Limb (tissue), 2 donors: ENCODE measurements around the gene SLC26A1.
"Not testable (repeated sequence)": the region's sequence is repeated elsewhere in the genome, so short reads cannot be mapped to it uniquely, and the experiment has no call there.

ENCODE experiments used
- DNase-seq, 2 donors: peaks; one replicate each; pipeline ENCODE4 v3.0.0-alpha.2; 2016; ENCODE audit errors: extremely low spot score in 2 of 2

Gene SLC26A1

GRCh38 chr4:985123-985830 lies 7.9 kb downstream of the SLC26A1 start:
- no peak for DNase-seq

- DNase-seq, result no peak
These were observed 8.7 kb downstream of the SLC26A1 start for GRCh38 chr4:984336-985054.

GRCh38 chr4:982814-983213 lies 10.4 kb downstream of the SLC26A1 start:
- no peak for DNase-seq

DNA sequence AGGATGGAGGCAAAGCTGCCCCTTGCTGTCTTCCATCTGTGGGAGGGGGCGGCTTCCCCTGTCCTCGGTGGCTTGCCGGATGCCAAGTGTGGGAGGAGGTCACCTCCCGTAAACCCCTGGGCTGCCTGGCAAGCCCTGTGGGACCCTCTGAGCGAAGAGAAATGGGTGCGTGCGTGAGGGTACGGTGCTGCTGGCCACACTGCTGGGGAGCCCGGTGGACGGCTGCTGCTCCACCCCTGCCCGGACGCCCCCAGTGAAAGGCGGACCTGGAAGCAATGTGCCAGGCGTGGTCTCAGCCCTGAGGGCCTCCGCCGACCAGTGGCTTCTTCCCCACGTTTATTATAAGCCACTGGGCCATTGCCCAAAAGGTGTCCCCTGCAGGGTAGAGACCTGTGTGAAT lies 10.9 kb downstream of the SLC26A1 start:
- DNase-seq, result no peak

DNA sequence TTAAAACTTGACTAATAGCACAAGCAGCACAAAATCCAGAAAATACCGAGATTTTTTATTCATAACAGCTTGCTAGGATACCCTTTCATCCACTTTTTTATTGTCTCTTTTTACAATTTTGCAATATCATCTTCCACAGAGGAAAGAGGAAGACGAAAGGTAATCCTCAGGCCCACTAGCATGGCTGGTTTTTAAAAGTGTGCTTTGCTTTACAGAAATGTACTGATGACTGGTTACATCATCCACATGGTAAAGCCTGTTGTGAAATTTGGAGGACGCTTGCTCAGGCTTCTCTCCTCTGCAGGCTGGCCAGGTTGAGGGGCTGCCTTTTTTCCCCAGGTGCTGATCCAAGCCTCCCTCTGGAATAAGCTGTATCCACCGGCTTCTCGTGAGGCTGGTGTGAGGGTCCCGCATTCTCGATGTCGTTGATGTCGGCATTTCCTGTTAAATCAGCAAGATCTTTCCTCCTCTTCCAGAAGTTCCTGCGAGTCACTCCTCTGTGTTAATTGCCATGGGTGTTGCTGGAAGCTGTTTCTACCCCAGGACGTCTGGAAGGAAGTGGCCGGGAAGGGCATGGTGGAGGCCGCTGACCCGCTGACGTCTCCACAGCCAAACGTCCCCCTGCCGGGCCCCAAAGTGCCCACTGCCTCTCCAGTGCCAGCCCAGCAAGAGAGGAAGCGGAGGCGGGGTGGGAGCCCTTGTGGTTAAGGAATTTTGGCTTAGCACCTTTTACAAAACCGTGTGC lies 14.1 kb downstream of the SLC26A1 start:
- DNase-seq, result no peak

- DNase-seq, result not testable (repeated sequence)
These were observed 17.2 kb downstream of the SLC26A1 start for GRCh38 chr4:976016-976415.

- DNase-seq, result no peak
These were observed 18.5 kb downstream of the SLC26A1 start for GRCh38 chr4:974668-975067.

GRCh38 chr4:973431-974397 lies 19.5 kb downstream of the SLC26A1 start, which contains the start of gene DGKQ:
Gene DGKQ, minus strand, starts transcription at chr4:973569. Its CDS starts 87 bp downstream, at chr4:973482.
- DNase-seq, result peak; percentile 84 to 95

- no peak for DNase-seq
These were observed 20.4 kb downstream of the SLC26A1 start for GRCh38 chr4:972651-973424.

DNA sequence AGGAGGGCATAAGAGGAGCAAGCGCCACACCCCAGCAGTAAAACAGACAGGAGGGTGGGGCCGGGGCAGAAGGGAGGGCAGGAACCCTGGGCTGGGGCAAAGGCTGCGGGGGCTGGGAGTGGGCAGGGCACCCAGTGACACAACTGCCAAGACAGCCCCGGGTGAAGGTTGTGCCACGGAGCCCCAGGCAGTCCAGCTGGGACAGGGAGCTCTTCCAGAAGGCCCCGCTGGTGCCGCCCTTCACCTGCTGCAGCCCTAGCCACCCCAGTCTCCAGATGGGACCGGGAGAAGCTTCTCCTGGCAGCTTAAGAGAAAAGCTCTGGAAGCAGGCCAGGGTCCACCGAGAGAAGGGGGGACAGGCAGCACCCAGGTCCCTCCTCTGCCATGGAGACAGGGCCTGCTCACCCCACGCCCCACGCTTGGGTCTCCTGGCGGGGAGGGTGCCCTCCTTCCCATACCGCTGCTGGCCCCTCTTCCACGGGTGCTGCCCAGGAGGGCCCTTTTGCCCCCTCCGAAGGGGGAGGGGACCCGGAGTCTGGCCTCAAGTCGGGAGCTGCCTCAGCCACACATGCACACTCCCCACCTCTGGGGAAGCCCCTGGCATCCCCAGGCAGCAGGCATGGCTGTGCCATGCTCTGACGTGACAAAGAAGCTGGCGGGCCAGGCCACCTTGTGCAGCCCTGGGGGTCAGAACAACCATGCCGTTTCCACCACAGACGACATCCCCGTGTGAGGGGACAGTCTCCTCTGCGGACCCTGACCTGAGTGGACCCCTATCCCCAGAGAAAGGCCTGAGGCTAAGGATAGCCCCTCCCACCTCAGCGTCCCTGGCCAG lies 21.3 kb downstream of the SLC26A1 start:
- no peak for DNase-seq

GRCh38 chr4:970854-971520 lies 22.2 kb downstream of the SLC26A1 start:
- no peak for DNase-seq

DNA sequence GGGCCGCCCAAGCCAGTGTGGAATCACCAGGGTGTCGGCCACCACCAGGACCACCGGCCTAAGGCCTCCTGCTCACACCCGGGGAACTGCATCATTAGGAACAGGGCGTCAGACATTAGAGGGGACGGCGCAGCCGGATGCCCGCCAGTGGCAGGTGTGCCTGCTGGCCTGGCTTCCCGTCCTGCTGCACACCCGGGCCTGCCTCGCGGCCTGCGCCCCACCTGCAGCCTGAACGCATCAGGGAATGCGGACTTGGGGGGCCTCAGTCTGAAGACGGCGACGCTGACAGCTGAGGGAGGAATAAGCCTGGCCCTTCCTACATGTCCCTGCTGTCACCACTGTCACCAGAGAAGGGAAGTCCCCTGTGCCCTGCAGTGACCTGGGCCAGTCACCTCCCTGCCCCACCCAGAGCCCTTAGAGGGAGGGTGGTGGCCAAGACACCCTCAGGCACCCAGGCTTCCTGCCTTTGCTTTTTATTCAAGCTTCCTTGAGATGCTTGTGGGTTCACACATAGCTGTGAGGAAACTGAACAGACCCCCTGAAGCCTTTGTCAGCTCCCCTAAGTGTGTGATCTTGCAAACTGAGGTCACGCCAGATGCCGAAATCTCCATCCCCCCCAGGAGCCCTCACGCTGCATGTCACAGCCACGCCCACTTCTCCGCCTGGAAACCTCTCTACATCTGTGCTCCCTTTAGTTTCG lies 23.0 kb downstream of the SLC26A1 start:
- DNase-seq, result no peak

- no peak for DNase-seq
These were observed 24.4 kb downstream of the SLC26A1 start for GRCh38 chr4:968621-969394.

GRCh38 chr4:968221-968620 lies 25.0 kb downstream of the SLC26A1 start:
- DNase-seq, result no peak

GRCh38 chr4:967113-968104 lies 25.8 kb downstream of the SLC26A1 start:
- DNase-seq, result peak in 1 of 2 donors; percentile 54
